ENCODE data around the gene SLC6A7. TPM values are rescaled to one million over a fixed set of nuclear protein-coding genes. Genes with fewer than 3 reads are reported as not detected.
A peak's percentile ranks its signal among the peaks of the same experiment; 100 is the strongest.

The SLC6A7 gene
- total and polyA plus RNA-seq, 8 donors, result not detected

DNA sequence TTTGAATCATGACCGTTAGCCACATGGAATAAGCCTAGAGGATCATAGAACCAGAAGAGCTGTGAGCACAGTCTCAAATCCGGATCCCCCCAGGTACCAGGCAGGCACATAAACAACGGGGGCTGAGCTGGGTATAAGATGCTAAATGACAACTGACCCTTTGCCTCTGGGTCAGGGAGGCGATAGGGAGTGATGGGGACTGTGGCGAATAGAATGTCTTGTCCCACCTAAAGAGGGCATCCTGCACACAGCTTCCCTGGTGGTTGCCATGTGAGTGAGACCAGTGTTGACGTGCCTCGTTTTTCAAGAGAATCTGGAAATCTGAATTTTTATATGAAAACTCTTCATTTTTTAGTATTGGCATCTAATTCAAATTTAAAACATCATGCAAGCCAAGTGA is 33.6 kb downstream of the SLC6A7 start:
- FAIRE-seq (no peak), ATAC-seq (no peak), DNase-seq (no peak)
- Histone ChIP-seq H3K4me1 (no peaks in the 10 kb centered on the region), H3K4me3 (no peak overlapping the region), H3K9me3 (no peaks in the 10 kb centered on the region), H3K27me3 (no peaks in the 10 kb centered on the region), H3K27ac (no peak overlapping the region), H3K36me3 (no peaks in the 10 kb centered on the region)
- intact Hi-C loops (cut with DNase I), result no loop called here
- TF ChIP-seq, protein P1, sequence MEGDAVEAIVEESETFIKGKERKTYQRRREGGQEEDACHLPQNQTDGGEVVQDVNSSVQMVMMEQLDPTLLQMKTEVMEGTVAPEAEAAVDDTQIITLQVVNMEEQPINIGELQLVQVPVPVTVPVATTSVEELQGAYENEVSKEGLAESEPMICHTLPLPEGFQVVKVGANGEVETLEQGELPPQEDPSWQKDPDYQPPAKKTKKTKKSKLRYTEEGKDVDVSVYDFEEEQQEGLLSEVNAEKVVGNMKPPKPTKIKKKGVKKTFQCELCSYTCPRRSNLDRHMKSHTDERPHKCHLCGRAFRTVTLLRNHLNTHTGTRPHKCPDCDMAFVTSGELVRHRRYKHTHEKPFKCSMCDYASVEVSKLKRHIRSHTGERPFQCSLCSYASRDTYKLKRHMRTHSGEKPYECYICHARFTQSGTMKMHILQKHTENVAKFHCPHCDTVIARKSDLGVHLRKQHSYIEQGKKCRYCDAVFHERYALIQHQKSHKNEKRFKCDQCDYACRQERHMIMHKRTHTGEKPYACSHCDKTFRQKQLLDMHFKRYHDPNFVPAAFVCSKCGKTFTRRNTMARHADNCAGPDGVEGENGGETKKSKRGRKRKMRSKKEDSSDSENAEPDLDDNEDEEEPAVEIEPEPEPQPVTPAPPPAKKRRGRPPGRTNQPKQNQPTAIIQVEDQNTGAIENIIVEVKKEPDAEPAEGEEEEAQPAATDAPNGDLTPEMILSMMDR (IDR thresholded peaks at IDR 0.05), result no peak
- 77 to 80% methylated on average over 7 of the region's 7 CpGs for WGBS, 2 donors

DNA sequence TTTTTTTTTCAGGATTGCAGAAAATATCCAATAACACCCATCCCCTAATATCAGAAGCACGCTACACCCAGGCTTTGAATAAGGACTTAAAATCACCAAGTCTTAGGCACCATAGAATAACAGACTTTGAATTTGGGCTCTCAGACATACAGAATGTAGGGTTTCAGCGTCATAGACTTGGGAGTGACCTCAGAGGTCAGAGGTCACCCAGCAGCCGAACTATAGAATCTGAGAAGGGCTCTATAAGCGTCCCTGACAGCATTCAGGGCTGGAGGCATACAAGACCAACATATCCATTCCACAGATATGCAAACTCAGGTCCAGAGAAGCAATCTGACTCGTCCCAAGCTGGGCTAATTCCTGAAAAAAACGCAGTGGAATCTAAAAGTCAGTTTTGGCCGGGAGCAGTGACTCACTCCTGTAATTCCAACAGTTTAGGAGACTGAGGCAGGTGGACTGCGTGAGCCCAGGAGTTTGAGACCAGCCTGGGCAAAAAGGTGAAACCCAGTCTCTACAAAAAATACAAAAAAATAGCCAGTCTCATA is 34.7 kb downstream of the SLC6A7 start:
- WGBS, 2 donors, result 67 to 69% methylated on average over 8 of the region's 8 CpGs
- H3K9me3 ChIP-seq, result no peaks in the 10 kb centered on the region
- no peaks in the 10 kb centered on the region for H3K36me3 ChIP-seq
- ATAC-seq (no peak), FAIRE-seq (no peak), DNase-seq (no peak)
- H3K4me1 ChIP-seq, result no peaks in the 10 kb centered on the region
- intact Hi-C loops (cut with DNase I), result no loop called here
- no peaks in the 10 kb centered on the region for H3K27me3 ChIP-seq
- TF ChIP-seq, protein P1 (IDR thresholded peaks at IDR 0.05), result no peak
- no peak overlapping the region for H3K27ac ChIP-seq
- H3K4me3 ChIP-seq, result no peak overlapping the region

DNA sequence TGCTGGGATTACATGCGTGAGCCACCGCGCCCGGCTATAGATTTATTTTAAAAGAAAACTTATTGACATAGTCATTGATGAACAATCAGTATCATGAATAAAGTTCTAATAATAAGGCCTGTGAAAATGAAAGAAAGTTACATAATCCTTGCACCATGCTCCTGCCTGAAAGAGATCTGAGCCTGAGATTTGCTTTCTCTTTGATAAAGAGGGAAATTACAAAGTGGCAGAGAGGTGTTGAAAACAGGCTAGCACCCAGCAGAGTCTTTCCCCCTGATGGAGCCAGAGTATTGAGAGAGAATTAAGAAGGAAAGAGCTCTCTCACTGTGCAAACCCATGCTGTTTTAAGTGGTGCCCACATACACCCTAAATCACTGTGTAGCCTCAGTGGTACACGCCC is 37.2 kb downstream of the SLC6A7 start:
- TF ChIP-seq, protein P1 (IDR thresholded peaks at IDR 0.05), result no peak
- FAIRE-seq, result no peak
- H3K4me1 ChIP-seq, result no peaks in the 10 kb centered on the region
- intact Hi-C loops (cut with DNase I), result no loop called here
- H3K36me3 ChIP-seq, result no peaks in the 10 kb centered on the region
- peak in 1 of 6 donors; percentile 2 for DNase-seq
- no peaks in the 10 kb centered on the region for H3K9me3 ChIP-seq
- H3K27me3 ChIP-seq, result no peaks in the 10 kb centered on the region
- WGBS, 2 donors, result 93 to 95% methylated on average over 5 of the region's 5 CpGs
- ATAC-seq, result no peak
- no peak overlapping the region for H3K4me3 ChIP-seq
- H3K27ac ChIP-seq, result no peak overlapping the region

DNA sequence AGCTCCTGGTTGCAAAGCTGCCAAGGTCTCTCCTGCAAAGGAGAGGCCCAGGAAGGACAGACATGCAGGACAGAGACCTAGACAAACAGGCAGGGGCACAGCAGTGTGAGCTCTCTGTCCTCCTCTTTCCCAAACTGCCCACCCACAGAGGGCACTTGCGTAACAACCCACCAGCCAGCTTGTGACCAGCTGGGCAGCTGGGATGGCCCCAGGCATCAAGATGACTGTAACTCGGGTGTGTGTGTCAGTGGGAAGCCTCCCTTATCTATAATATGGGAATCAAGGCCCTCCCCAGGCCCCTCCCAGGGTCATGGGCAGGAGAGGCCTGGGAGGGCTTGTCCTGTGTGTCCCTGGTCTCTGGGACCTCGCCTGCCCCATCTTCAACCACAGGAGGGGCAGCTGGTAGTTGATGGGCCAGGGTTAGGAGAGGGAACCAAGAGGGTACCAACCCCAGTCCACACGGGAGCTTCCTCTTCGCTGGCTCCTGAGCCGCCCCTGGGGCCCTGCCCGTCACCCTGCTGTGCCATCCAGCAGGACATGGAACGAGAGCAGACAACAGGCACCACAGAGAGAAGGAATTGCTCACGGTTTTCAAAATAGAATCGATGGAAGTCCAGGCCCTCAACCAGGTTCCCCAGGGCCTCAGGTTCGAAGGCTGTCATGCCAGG is 37.9 kb downstream of the SLC6A7 start:
- DNase-seq (peak in 1 of 6 donors; percentile 25), ATAC-seq (no peak), FAIRE-seq (no peak)
- H3K27ac ChIP-seq, result no peak overlapping the region
- no peaks in the 10 kb centered on the region for H3K9me3 ChIP-seq
- intact Hi-C loops (cut with DNase I), result no loop called here
- no peak overlapping the region for H3K4me3 ChIP-seq
- H3K4me1 ChIP-seq, result no peaks in the 10 kb centered on the region
- no peaks in the 10 kb centered on the region for H3K27me3 ChIP-seq
- WGBS, 2 donors, result 78 to 84% methylated on average over 11 of the region's 11 CpGs
- no peaks in the 10 kb centered on the region for H3K36me3 ChIP-seq
- TF ChIP-seq, protein P1 (IDR thresholded peaks at IDR 0.05), result no peak

DNA sequence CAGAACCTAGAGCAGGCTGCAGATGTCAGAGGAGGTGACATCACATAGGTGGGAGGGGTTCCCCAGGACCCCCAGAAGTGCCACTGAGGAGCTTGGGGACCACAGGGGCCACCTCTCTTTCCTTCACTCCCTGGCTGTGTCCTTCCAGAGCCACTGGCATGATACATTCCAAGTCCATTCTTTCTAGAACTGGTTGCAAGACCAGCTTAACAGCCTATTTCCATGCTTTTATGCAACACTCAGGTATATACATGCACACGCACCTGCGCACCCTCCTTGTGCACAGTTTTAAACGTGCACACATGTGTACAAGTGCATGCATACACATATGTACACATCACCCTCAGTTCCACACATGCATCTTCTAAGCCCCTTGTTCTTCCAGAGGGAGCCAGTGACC is 39.7 kb downstream of the SLC6A7 start:
- Histone ChIP-seq H3K4me3 (no peak overlapping the region), H3K27me3 (no peaks in the 10 kb centered on the region), H3K4me1 (no peaks in the 10 kb centered on the region), H3K27ac (no peak overlapping the region), H3K9me3 (no peaks in the 10 kb centered on the region), H3K36me3 (no peaks in the 10 kb centered on the region)
- DNase-seq (peak in 1 of 6 donors; percentile 9), FAIRE-seq (no peak), ATAC-seq (no peak)
- TF ChIP-seq, protein P1 (IDR thresholded peaks at IDR 0.05), result no peak
- intact Hi-C loops (cut with DNase I), result no loop called here
- WGBS, 2 donors, result 60 to 74% methylated on average over 3 of the region's 3 CpGs

Measured in pancreas (tissue), 10 donors.